Suppressor macrophage treated with lipopolysaccharide for 1 hour (primary cell): ENCODE measurements around the gene ETS1.
"Not testable (repeated sequence)": the region's sequence is repeated elsewhere in the genome, so short reads cannot be mapped to it uniquely, and the experiment has no call there.

ENCODE experiments used
- DNase-seq, 3 donors: peaks; one replicate each; pipeline ENCODE4 v3.0.0-alpha.2; 2020 to 2022

ETS1 gene

DNA sequence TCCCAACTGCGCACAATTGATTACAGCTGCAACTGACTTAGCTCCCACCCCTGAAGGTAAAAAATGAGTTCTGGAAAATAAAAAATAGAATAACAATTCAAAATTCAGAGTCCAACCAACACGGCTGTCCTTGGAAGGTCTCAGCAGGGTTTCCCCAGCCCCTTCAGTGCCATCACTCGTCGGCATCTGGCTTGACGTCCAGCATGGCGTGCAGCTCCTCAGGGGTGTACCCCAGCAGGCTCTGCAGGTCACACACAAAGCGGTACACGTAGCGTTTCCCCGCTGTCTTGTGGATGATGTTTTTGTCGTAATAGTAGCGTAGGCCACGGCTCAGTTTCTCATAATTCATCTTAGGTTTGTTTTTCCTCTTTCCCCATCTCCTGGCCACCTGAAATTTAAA lies 125.2 kb downstream of the ETS1 start:
- no peak for DNase-seq

DNA sequence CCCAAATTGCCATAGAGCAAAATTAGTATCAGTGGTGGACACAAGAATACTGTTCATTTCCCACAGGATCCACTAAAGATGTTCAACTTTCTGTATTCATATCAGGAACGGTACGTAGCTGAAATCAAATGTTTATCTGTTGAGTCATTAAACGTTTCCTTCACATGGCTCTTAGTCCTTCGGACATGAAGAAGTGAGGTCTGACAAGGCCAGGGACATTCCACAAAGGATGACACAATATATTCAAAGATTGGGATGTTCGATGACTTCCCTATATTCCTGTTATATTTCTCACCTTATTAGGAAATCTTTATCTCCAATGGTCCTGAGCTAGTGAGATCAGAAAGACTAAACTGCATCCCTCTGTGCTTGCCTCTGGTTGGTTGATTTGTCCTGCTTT lies 129.0 kb downstream of the ETS1 start:
- DNase-seq, result peak; percentile 34 to 47 (median 38)

DNA sequence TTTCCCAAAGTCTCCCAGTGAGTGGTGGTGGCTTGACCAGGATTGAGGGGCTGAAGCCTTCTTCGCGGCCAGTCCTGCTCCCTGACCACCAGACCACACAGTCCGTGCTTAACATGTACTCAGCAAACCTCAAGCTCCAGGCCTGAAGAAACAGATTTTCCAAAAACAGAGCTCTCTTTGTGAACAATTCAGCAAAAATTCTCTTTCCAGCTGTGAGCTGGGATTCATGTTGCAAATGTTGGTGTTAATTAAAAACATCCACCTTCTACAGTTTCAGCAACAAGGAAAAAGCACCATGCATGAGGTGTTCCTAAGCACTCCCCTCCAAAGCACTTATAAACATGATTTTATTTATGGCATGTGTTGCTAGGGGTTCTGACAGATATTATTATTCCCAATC lies 129.5 kb downstream of the ETS1 start:
- no peak for DNase-seq

DNA sequence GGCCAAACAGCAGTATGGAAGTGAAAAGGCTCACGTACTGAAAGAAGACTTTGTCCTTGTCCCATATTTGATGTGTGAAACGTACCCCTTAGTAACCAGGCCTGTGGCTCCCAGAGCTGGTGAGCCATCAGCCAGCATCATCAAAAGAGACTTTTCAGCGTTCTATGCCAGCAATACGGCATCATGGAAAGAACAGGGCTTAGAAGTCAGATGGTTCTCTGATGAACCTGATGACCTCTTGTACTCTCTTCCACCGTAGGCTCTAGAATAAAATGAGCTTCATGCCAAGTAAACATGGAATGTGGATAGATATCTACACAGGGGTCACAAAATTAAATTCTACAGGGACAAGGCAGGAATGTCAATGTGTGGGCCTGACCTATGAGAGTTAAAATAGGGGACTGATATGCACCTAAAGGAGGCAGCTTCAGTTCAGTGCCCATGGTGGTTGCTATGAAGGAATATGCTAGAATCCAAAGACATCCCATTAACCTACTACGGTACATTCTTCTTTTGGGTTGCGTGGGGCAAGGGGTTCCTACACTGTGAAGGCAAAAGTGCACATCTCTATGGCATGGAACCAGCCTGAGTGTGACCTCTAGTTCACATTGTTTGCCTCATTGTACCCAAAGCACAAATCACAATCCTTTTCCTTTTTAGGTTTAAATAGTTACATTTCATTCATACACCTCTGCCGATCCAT lies 130.6 kb downstream of the ETS1 start:
- no peak for DNase-seq

DNA sequence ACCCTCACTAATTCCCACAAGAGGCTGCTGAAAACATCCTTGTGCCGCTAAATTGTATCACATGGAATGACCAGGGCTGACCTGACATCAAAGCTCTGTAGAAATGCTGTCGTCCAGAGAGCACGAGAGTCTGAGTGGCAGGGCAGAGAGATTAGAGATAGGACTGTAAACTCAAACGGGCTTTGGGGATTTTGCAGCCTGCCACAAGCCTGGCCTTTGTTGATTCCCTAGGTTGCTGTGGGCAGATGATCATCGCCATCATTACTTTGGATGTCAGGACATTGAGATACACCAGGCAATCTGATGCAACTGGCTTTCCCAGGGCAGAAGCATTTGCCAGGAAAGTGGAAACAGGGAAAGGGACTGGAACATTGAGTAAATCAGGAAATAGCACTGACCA lies 131.6 kb downstream of the ETS1 start:
- DNase-seq, result no peak

DNA sequence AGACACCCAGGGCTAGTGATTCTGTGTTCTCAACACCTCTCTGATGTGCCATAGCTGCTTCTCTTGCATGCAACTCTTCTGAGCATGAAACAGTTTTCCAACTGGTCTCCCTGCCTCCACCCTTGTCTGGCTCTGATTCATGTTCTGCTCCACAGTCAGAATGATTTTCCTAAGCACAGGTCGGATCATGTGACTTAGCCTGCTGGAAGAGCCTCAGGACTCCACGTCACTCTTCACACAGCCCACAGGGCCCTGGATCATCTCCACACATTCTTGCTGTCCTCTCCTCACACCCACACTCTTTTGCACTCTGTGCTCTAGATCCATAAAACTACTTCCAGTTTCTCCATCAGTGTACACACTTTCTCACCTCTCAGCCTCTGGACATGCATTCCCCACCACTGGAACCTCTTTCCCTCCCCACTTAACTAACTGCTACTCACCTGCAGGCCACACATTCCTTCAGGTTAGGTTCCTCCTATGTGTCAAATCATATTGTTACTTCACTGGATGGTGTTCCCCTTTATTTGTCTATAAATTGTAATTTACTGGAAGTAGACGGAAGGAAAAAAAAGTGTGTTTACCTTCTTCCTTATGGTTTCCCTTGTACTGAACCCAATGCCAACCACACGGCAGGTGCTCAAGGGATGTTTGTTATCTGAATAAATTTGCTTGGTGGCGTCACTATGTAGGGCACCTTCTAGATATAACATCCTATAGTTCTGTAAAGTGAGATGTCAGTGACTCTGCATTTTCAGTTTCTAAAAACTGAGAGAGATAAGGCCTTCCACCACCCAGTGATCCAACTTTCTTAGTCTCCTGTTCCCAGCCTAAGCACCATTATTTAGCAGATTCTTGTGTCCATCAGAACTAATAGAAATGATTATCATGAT lies 133.7 kb downstream of the ETS1 start:
- no peak for DNase-seq

DNA sequence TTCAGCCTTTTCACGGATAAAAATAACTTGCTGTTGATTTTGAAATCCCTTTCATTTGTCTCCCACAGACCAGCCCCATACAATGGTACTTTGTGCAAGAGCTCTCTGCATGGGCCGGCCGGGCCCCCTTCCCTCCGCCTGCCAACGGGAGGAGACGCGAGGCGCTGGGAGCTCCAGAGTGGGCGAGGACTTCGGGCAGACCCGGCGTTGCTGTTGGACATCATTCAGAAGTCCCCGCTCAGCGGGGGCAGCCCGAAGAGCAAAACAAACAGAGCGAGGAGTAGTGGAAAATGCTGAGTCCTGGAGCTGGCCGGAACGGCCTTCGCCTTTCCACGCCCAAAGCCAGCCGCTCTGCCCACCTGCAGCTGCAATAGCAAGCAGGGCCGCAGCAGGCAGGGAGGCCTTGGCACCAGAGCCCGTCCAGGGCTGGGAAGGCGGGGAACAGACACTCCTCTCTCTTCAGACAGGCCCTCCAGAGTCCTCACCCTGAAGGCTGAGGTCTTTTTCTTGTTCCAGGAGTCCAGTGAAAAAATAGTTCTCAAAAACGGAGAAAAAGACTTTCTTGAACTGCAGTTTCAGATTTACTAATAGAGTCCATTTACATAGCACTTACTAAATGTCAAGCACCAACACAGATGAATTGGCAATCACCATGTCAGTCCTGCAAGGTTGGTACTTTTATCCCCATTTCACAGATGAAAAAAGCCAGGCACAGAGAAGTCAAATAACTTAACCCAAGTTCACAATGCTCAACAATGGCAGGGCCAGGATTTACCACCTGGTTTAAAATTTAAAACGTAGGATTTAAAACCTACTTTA lies 135.5 kb downstream of the ETS1 start:
- DNase-seq, result no peak

DNA sequence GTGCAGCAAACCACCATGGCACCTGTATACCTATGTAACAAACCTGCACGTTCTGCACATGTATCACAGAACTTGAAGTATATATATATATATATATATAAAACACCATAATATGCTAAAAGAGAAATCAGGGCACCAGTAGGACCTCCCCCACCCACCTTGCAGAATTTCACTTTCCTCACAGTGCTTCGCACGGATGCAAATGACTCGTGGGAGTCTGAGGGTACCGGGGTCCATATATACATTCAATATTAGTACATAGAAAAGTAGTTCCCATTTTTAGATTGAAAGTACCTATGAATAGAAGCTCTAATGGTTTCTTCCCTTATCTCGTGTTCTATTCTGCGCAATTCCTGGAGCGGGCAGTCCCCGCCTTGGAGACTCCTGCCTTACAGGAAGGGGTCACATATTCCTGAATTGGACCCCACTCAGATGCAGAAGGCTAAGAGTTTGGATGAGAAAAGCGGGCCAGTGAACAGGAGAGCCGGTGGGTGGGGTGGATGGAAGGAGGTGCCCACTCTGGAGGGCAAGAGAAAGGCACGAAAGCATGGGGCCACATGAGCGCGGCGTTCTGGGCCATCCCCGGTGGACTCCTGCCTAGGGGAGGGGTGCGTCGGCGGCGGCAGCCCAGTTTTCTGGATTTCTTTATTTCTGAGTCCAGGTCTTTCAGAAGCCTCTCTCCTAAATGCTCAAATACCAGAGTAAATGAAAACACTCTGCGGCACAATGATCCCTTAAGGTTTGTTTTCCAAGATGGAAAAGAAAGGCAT lies 136.3 kb downstream of the ETS1 start:
- no peak for DNase-seq

DNA sequence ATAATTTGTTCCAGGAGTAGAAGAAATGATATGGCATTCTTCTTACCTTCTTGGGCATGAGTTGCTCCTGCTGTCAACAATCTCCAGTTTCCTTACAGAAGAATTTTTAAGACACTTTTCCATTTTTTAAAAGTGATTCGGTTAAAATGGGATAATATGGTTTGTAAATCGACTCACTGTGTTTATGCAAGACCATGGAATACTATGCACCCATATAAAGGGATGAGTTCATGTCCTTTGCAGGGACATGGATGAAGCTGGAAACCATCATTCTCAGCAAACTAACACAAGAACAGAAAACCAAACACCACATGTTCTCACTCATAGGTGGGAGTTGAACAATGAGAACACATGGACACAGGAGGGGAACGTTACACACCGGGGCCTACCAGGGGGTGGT lies 136.9 kb downstream of the ETS1 start:
- not testable (repeated sequence) for DNase-seq

DNA sequence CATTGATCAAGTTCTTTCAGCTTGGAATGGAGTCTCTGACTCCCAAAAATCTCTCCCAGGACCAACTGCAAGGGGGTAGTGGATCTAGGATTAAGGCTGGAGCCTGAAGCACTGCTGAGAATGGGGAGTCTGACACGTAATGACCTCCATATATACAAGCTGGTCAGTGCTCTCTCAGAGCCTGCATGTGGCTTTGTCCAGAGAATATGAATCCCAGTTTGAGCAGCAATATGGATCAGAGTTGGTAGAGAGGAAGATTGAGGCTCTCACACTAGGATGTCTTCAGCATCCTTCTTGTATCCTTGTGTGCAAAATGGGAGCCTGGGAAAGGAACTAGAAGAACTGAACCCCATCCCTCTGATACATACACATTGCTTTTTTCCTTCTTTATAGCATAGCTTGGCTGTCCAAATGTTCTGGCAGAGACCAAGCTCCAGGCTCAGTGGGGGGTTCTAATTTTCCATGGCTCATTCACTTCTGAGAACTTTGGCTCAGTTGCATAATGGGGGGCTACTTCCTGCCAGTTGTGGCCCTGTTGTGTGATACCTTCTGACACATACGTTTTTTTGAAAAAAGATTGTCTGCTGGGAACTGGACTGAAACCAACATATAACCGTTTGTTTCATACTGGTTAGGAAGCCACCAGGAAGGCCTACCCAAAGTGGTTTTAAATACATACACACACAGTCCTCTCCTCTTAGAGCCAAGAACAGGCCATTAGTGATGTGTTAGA lies 138.2 kb downstream of the ETS1 start:
- no peak for DNase-seq

DNA sequence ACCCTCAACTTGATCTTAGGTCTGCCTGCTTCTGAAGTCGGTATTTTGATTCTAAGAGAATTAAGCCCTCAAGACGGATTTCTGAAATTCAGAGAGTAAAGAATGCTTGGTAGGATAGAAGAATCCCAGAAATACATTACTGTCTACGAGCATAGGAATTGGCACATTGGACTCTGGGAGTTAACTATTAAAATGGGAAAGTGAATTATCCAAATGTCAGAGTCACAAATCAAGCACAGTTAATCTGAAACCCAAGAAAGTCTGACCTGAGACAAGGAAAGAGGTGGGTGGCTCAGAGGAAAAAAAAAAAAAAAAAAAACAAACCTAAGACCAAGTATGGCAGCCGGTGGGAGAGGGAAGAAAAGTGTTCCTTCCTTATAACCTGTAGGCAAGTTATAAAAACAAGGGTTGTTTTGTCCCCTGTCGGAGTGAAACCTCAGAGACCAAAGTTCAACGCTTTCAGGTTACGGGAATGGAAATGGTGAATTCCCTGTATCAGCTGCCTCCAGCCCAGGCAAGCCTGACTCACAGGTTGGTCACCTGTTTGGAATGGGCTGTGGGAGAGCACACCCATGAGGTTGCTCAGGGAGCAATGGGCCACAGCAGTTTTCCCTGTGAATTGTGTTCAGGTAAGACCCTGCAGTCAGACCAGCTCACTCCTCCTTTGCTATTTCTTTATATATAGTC lies 139.0 kb downstream of the ETS1 start:
- DNase-seq, result no peak

DNA sequence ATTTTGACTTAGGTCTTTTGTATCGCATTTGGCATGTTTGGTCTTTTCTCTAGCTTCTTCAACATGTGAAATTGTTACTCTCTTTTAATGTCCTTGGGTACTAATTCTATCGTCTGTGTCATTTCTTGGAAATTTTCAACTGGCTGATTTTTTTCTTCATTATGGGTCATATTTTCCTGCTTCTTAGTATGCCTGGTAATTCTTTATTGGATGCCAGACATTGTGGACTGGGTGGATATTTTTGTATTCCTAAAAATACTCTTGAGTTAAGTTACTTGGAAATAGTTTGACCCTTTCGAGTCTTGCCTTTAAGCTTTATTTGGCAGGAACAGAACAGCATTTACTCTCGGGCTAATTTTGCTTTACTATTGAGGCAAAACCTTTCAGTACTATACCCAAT lies 140.1 kb downstream of the ETS1 start:
- DNase-seq, result no peak

DNA sequence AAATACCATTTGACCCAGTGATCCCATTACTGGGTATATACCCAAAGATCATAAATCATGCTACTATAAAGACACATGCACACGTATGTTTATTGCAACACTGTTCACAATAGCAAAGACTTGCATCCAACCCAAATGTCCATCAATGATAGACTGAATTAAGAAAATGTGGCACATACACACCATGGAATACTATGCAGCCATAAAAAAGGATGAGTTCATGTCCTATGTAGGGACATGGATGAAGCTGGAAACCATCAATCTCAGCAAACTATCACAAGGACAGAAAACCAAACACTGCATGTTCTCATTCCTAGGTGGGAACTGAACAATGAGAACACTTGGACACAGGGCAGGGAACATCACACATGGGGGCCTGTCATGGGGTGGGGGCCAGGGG lies 141.4 kb downstream of the ETS1 start:
- not testable (repeated sequence) for DNase-seq

DNA sequence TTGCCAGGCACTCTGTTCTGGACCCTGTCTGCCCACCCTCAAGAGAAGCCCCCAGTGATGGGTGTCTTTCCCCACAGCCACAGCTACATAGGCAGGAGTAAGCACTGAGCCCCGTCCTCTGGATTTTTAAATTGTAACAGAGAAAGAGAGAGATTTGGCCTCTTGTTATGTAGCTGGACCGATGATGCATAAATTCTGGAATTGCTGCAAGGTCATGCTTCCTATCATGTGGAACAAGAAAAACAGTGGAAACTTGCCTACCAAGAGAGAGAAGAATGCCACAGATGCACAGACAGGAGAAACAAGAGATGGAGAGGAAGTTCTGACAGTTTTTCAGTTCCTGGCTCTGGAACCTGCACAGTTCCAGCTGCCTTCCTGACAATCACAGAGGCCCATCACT lies 150.2 kb downstream of the ETS1 start:
- no peak for DNase-seq

DNA sequence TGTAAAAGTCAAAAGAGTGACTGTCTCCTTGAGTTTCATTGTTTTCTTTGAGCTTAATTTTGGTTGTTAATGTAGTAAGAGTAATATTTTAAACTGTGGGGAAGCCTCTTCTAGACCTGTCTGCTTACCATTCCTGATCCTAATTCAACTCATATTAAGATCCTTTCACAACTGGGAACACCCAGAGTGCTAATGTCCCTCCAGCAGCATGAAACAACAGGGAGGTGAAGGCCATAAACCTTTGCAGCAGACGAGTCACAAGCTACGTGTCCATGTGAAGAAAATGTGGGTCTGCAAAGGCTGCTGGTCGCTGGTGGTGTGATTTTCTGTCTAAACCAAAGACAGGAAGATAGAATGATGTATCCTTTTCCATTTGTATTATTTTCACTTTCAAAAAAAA lies 152.5 kb downstream of the ETS1 start:
- no peak for DNase-seq

DNA sequence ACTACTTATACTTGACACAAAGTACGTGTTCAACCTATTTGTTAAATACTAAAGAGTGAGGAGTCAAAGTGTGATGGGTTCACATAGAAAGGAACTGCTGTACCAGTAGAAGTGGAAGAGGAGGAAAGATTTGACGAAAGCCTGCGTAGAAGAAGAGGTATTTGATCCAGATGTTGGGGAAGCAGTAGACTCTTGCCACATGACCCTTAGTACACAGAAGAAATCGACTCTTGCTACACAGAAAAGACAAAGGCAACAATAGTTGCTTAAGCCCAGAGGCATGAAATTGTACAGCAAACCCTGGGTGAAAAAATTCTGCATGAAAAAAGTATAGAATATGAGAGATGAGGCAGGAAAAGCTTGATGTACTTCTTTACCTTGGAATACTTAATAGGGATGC lies 152.9 kb downstream of the ETS1 start:
- DNase-seq, result no peak

DNA sequence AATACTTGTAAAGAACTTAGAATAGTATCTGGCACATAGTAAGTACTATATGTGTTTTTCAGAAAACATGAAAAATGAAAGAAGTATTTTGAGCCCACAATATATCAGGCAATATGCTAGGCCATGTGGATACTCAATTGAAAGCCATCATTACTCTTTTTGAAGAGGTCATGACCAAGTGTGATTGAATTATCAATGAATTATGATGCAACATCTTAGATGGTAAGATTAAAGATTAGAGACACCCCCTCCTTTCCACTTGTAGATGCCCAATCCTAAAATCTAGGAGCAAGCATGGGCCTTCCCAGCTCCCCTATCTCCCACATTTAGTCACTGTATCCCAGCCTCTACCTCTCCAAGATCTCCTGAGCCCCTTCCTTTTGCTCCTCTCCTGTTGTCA lies 154.4 kb downstream of the ETS1 start:
- DNase-seq, result no peak

DNA sequence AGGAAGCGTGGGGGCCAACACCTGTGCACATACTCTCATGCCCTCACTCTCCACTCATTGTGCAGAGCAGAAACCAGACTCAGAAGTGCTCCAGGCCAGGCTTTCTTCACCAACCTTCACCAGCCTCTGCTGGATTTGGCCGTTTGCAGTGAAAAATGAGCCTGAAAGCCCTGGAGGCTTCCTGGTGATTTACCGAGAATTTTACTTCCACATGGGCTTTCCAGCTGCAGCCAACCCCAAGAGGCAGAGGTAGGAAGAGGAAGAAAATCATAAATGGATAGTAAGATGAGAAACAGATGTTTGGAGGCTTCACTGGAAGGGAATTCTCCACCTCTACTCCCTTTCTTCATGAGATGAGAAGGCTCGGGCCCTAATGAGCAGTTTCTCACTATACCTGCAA lies 155.4 kb downstream of the ETS1 start:
- DNase-seq, result no peak

DNA sequence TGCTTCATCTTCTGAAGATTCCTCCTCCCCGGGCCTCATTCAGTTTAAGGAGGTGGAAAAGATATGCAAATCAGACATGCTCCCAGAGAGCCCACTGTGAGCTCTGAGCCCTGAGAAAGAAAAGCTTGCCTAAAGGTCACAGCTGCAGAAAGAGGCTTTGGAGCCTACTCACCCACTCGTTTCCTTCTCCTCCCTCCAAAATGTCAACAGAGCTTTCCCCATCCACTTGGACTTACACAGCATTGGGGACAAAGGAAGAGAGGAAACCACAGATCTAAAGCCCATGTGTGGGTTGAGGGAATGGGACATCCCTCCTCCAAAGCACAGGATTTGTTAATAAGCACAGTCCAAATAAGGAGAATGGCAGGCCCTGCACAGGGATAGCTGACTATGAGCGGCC lies 158.4 kb downstream of the ETS1 start:
- peak; percentile 72 to 82 (median 77) for DNase-seq

DNA sequence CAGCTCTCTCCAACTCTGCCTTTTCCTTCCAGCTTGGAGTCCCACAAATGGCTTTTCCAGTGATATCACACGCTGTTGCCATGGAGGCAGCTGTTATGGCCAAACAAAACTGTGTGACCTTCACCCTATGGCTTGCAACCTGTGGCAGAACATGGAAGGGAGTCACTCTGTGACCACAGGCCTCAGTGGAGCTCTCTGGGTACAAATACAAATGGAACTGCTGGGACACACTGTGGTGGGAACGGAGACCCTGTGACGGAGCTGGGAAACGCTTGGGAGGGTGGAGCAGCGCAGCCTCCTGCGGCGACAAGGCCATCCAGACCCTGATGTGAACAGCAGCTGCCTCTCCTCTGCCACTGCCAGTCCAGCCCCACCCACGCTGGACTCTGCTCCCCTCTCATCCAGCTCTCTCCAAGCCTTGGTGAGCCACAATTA lies 162.5 kb downstream of the ETS1 start:
- DNase-seq, result no peak

DNA sequence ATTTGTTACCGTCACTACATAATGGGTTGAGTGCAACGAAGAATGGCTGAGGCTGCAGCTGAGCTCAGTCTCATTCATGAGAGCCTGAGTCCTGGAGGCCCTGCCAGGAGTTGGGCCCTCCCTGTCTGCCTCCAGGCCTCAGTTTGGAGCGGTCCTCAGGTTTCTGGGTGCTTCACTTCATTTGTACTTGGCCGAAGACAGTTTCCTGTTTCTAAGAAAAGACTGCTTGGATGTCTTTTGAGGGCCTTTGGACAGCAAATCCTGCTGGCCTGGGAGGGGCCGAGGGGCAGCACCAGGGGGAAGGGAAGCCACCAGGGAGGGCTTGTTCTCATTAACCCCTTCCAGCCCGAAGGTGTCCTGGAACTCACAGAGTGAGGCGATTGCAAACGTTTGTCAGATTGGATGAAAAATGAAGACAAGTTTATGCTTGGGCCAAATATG lies 163.1 kb downstream of the ETS1 start:
- no peak for DNase-seq
